Erythroblast (primary cell): Measurements from ENCODE around the gene NRG3.

Source experiments
- GATA1 ChIP-seq: IDR thresholded peaks from 2 replicates; pipeline ENCODE4 v1.6.1; 2011; ENCODE audit warnings: low read depth, mild to moderate bottlenecking, control low read depth, low read length, moderate library complexity
- POLR2A ChIP-seq: IDR thresholded peaks from 2 replicates; pipeline ENCODE4 v1.6.1; 2011; ENCODE audit warnings: mild to moderate bottlenecking, low read length

- TF ChIP-seq POLR2A (no peak), GATA1 (no peak)
Measured at GRCh38 chr10:82661701-82662100, 786.7 kb downstream of the NRG3 start.
